ENCODE measurements around the gene C10orf105.

Gene C10orf105

GRCh38 chr10:71697938-71698709 lies 21.5 kb downstream of the C10orf105 start:
- peak; percentile 52 for DNase-seq

- peak; percentile 73 for DNase-seq
Measured at GRCh38 chr10:71696628-71697326, 22.8 kb downstream of the C10orf105 start.

GRCh38 chr10:71695502-71696476 lies 23.8 kb downstream of the C10orf105 start:
- no peak for DNase-seq

- no peak for DNase-seq
Measured at GRCh38 chr10:71694567-71694968, 25.0 kb downstream of the C10orf105 start.

- DNase-seq = no peak
Measured at GRCh38 chr10:71694039-71694501, 25.5 kb downstream of the C10orf105 start.

GRCh38 chr10:71693377-71693776 lies 26.2 kb downstream of the C10orf105 start:
- DNase-seq = no peak

- DNase-seq = no peak
Measured at GRCh38 chr10:71692598-71693306, 26.8 kb downstream of the C10orf105 start.

GRCh38 chr10:71691405-71691804 lies 28.2 kb downstream of the C10orf105 start:
- no peak for DNase-seq

DNA sequence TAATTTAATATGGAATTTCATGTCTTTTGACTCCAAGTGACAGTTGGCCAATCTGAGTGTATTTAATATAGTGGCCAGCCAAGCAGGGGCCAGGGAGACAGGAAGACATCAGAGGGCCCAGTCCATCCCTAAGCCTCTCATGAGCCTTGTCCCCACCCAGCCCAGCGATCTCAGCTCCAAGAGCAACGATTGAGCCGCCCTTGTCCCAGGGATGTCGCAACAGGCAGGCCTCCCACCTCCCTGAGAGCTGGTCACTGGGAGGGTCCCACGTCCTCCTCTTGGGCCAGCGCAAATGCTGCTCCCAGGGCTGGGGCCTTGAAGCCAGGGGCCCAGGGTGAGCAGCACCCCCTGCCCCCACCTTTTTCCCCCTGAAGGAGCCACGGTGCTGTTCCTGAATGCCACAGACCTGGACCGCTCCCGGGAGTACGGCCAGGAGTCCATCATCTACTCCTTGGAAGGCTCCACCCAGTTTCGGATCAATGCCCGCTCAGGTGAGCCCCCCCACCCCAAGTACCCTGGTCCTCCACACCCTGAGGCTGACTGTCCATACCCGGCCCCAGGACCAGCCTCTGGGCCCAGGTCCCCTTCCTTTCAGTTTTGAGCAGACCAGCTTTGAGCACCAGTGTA lies 29.4 kb downstream of the C10orf105 start:
- no peak for DNase-seq

DNA sequence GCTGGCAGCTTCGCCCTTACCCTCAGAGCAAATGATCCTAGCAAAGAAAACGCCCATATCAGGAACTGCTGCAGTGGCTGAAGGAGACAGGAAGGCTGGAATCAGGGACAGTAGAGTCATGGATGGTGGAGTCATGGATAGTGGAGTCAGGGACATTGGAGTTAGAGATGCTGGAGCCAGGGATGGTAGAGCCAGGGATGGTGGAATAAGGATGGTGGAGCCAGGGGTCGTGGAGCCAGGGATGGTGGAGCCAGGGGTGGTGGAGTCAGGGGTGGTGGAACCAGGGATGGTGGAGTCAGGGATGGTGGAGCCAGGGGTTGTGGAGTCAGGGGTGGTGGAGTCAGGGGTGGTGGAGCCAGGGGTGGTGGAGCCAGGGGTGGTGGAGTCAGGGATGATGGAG lies 31.3 kb downstream of the C10orf105 start:
- no peak for DNase-seq

DNA sequence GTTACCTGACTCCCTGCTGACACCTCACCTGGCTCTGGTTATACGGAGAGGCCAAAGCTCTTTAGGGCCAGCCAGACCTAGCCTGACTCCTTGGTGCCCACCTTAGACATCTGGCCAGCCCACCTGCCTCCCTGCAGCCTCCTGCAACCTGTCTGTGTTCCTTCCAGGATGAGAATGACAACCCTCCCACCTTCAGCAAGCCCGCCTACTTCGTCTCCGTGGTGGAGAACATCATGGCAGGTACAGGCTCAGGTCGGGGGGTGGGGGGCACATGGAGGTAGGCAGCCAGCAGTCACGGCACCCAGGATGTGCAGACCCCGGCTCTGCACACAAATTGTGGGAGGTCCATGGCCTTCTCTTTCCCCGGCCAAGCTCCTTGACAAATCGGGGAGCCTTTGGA lies 32.1 kb downstream of the C10orf105 start:
- DNase-seq = no peak

- DNase-seq = no peak
Measured at GRCh38 chr10:71687077-71687476, 32.5 kb downstream of the C10orf105 start.

DNA sequence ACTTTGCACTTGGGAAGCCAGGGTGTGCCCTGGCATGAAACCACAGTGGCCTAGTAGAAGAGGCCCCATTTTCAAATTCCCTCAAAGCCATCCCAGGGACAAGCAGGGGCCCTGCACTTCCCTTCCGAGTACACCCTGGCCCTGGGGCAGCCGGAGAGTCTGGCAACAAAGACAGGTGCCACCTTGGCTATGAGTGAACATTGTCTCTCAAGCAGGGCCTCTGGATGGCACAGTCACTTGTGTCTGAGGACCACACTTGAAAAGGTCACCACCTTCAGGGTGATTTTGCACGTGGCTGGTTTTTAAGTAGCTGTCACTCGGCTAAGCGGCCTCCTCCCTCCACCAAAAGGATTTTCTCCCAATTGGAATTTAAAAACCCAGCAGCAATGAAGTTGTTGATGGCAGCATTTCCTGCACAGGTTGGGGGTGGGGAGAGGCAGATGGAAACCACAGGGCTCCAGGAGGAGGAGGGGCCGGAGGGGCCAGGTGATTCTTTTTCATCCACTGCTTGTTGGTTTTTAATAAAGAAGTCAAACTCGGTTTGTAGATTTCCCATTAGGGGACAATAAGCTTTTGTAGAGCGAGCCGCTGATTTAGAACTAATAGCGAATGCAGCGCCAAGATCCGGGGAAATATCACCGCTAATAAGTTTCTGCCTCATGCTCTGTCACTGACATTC lies 33.9 kb downstream of the C10orf105 start:
- DNase-seq = no peak

DNA sequence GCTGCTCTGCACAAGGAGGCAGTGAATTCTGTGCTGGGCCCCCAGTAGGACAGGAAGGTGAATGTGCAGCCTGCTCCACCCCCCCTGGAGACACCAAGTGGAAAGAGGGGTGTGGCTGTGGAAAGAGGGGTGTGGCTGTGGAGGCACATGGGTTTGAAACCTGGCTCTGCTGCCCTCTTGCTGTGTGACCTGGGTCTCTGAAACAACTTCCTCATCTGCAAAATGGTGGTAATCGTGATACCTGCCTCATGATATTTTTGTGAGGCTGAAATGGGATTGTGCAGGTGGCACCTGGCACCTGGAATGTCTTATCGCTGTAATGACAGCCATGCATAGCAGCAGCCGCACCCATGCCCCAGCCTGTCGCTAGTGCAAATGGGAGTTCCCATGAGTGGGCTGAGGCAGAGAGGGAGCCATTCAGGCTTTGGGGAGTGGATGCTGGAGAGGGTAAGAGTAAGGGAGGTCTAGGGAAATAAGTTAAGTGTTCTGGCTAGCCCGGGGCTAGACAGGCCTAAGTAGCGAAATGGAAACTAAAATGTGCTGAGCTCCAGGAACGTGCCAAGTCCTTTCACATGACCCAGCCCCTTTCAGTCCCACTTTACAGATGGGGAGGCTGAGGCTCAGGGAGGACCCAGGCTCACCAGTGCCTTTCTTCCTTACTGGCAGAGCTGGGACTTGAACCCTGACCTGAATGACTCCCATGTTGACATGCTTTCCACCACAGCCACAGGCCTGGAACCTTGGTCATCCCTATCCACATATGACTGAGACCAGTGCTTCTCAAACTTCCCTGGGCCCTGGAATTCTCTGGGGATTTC lies 35.0 kb downstream of the C10orf105 start:
- no peak for DNase-seq

DNA sequence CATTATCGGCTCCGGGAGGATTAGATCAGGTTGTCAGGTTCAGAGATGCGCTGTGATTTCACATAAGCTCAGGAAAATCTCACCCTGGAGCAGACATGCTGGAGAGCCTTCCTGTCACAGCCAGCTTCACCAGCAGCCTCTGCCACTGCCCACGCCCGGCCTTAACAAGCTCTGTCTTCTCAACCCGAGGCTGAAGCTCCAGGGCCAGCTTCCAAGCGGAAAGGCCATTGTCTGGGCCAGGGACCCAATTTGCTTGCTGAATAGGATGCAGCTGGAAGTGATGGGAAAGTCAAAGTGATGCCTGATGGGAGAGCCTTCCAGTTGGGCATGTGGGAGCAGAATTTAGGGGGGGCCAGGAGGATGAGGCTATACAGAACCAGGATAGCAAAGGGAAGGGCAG lies 36.3 kb downstream of the C10orf105 start:
- no peak for DNase-seq

DNA sequence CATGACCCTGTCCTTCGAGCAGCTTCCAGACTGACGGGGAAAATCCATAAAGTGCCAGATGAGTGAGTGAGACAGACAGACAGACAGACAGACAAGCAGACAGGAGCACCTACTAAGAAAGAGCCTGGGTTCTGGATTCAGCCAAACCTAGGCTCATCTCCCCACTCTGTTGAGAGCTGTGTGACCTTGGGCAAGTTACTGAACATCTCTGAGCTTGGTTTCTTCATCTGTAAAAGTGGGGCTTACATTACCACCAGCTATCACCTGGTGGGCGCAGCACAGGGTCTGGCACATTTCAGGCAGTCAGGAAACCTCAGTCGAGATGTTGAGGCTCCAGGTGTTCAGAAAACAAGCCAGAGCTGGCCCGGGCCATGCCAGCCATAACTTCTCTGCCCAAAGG lies 37.6 kb downstream of the C10orf105 start:
- no peak for DNase-seq

- DNase-seq = no peak
Measured at GRCh38 chr10:71679425-71679824, 40.2 kb downstream of the C10orf105 start.

DNA sequence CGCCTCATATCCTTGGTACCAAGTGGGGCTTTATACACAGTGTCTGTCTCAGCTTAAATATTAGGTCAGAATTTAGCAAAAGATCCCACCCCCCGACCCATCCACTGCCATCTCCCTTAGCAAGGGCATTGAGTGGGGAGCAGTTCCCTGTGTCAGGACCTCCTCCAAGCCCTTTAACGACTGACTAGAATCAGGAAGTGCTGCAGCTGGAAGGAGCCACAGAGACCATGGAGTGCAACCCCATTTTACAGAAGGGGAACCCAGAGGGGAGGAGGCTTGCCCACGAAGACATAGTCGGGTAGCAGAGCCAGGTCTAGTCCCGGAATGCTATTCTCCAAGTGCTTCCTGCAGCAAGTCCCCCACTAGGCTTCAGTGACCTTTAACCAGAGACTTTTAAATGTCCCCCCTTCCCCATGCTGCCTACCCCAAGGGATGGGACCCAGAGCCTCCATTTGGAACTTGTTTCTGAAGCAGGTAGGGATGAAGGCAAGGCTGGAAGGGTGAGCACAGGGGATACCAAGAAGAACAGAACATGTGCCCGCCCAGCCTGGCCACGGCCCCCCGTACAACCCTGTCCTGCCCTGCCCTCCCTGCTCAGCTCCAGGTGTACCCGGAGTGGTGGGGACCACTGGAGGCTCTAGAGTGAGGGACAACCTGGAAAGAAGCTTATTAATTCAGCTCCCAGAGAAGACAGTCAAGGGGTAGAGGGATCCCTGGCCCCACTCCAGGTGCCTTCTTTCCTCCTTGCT lies 41.3 kb downstream of the C10orf105 start:
- DNase-seq = no peak

DNA sequence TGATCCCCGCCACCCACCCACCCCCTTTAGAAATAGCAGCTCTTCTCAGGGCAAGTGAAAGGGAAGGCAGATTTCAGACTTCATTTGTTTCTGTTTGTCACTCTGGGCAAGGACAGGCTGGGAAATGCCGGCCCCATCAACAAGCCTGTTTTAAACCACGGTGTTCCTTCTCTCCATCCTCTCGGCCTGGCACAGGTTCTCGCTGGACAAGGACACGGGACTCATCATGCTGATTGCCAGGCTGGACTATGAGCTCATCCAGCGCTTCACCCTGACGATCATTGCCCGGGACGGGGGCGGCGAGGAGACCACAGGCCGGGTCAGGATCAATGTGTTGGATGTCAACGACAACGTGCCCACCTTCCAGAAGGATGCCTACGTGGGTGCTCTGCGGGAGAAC lies 42.3 kb downstream of the C10orf105 start:
- DNase-seq = no peak
